ENCODE measurements around the gene AHCYL2.

DNA sequence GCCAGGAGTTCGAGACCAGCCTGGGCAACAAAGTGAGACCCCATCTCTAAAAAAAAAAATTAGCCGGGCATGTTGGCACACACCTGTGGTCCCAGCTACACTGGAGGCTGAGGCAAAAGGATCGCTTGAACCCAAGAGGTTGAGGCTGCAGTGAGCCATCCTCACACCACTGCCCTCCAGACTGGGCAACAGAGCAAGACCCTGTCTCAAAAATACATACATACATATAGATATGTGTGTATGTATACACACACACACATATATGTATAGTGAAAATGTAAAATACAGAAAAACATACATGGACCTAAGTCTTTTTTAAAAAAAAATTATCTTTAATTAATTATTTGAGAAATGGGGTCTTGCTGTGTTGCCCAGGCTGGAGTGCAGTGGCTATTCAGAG is 30.9 kb upstream of the AHCYL2 start:
- TF ChIP-seq, protein P1, sequence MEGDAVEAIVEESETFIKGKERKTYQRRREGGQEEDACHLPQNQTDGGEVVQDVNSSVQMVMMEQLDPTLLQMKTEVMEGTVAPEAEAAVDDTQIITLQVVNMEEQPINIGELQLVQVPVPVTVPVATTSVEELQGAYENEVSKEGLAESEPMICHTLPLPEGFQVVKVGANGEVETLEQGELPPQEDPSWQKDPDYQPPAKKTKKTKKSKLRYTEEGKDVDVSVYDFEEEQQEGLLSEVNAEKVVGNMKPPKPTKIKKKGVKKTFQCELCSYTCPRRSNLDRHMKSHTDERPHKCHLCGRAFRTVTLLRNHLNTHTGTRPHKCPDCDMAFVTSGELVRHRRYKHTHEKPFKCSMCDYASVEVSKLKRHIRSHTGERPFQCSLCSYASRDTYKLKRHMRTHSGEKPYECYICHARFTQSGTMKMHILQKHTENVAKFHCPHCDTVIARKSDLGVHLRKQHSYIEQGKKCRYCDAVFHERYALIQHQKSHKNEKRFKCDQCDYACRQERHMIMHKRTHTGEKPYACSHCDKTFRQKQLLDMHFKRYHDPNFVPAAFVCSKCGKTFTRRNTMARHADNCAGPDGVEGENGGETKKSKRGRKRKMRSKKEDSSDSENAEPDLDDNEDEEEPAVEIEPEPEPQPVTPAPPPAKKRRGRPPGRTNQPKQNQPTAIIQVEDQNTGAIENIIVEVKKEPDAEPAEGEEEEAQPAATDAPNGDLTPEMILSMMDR (IDR thresholded peaks at IDR 0.05; ENCODE audit: low read depth, low read length): no peak
- TF ChIP-seq POLR2A (IDR thresholded peaks at IDR 0.05; ENCODE audit: extremely low read depth, insufficient read length): no peak

Measured in NB4 (cell line).